Loucy (cell line): ENCODE measurements around the gene OIP5.

ENCODE experiments used
- EZH2phosphoT487 ChIP-seq: fragments of 200-600 bp; IDR thresholded peaks from 2 replicates; pipeline ENCODE4 v1.6.1; 2018; ENCODE audit warnings: antibody characterized with exemption, mild to moderate bottlenecking, moderate library complexity, borderline replicate concordance
- TF ChIP-seq, protein P1 (sequence below): fragments of 200-600 bp; sonication (generic); conservative IDR thresholded peaks from 2 replicates; pipeline ENCODE4 v1.5.1; 2014; ENCODE audit warnings: mild to moderate bottlenecking, antibody characterized with exemption, low read length

DNA sequence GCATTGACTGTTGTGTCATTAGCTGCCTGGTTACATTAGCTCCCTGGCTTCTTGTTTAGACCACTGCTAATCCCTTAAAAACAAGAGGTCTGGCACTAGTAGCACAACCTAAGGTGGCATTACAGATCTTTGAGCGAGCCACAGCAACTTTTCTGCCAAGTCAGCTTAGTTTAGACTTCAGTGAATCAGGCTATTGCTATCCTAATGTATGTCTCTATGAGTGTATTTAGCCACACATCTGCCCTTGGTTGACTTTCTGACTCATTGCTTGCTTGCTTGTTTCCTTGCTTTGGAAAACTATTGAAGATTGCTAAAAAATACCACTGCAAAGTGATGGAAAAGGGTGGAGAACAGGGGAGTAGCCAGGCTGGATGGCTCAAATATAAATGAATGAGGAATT is 51.2 kb downstream of the OIP5 start:
- TF ChIP-seq, protein P1, sequence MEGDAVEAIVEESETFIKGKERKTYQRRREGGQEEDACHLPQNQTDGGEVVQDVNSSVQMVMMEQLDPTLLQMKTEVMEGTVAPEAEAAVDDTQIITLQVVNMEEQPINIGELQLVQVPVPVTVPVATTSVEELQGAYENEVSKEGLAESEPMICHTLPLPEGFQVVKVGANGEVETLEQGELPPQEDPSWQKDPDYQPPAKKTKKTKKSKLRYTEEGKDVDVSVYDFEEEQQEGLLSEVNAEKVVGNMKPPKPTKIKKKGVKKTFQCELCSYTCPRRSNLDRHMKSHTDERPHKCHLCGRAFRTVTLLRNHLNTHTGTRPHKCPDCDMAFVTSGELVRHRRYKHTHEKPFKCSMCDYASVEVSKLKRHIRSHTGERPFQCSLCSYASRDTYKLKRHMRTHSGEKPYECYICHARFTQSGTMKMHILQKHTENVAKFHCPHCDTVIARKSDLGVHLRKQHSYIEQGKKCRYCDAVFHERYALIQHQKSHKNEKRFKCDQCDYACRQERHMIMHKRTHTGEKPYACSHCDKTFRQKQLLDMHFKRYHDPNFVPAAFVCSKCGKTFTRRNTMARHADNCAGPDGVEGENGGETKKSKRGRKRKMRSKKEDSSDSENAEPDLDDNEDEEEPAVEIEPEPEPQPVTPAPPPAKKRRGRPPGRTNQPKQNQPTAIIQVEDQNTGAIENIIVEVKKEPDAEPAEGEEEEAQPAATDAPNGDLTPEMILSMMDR = no peak
- no peak for TF ChIP-seq EZH2phosphoT487
